Activated B cell treated with CpG ODN at 0.5 μM for 24 hours (primary cell): Measurements from ENCODE around the gene GBF1. TPM values are rescaled to one million over a fixed set of nuclear protein-coding genes. Genes with fewer than 3 reads are reported as not detected.

Source experiments
- ATAC-seq: fragments of 200-7000 bp; cut with Tn5 transposase; one replicate; pipeline ENCODE4 v1.10.0; 2021; ENCODE audit warnings: low read depth, mild to moderate bottlenecking, moderate library complexity
- CTCF ChIA-PET: fragments of 350-600 bp; sonication (Branson Sonifier 250); formaldehyde crosslinking; loops from one replicate; lab custom pipeline; 2021; ENCODE audit warnings: antibody characterized with exemption; lab: Charles Lee
- POLR2A ChIA-PET: fragments of 350-600 bp; sonication (Branson Sonifier 250); formaldehyde crosslinking; loops from one replicate; lab custom pipeline; 2021; ENCODE audit warnings: antibody characterized with exemption; lab: Charles Lee
- DNase-seq: peaks from one replicate; pipeline ENCODE4 v3.0.0; 2022
- H3K27ac Mint-ChIP-seq: one replicate; pipeline ENCODE4 v1.8.0; 2020; ENCODE audit warnings: mixed read lengths
- H3K27me3 Mint-ChIP-seq: one replicate; pipeline ENCODE4 v1.8.0; 2021; ENCODE audit warnings: mixed read lengths
- H3K36me3 Mint-ChIP-seq: one replicate; pipeline ENCODE4 v1.8.0; 2021; ENCODE audit warnings: low read depth, mixed read lengths
- H3K4me1 Mint-ChIP-seq: one replicate; pipeline ENCODE4 v1.8.0; 2021; ENCODE audit warnings: mixed read lengths
- H3K4me3 Mint-ChIP-seq: one replicate; pipeline ENCODE4 v1.8.0; 2020; ENCODE audit warnings: mild to moderate bottlenecking, mixed read lengths
- H3K9me3 Mint-ChIP-seq: one replicate; pipeline ENCODE4 v1.8.0; 2020; ENCODE audit warnings: mixed read lengths
- CTCF ChIP-seq: fragments of 200-600 bp; IDR thresholded peaks from one replicate; pipeline ENCODE4 v1.8.0; 2022; ENCODE audit warnings: antibody characterized with exemption, mild to moderate bottlenecking
- intact Hi-C: fragments of 100-400 bp; cut with micrococcal nuclease; formaldehyde crosslinking; loops from one replicate; pipeline ENCODE4 v1.15.1; 2024
- total RNA-seq: library from RNA; stranded (reverse); gene quantifications from 2 replicates; pipeline ENCODE4 v1.2.3, GENCODE V29; 2022

GBF1 gene
- total RNA-seq, 1 donor from 2014 or later: 44.3 TPM

GRCh38 chr10:102412293-102412692 is 167.0 kb downstream of the GBF1 start:
- POLR2A ChIA-PET: interaction anchor here (1.6 to 5.7 kb wide), 3 partner anchors 8 to 14 kb away, joined by 5 to 105 read pairs (median 26); partner anchors contain the start of genes FBXL15 and NFKB2
- Mint-ChIP-seq H3K27ac (no peak overlapping the region), H3K27me3 (peaks cover 59% of the 10 kb centered on the region), H3K36me3 (no peaks in the 10 kb centered on the region), H3K4me3 (no peak overlapping the region), H3K9me3 (no peaks in the 10 kb centered on the region), H3K4me1 (peaks cover 34% of the 10 kb centered on the region)
- intact Hi-C loops: no loop called here
- DNase-seq (no peak), ATAC-seq (no peak)
- no peak for TF ChIP-seq CTCF
- CTCF ChIA-PET: interaction anchor here (1.7 to 1.8 kb wide), 2 partner anchors 8 to 12 kb away, joined by 6 to 7 read pairs; no protein-coding TSS in a partner anchor

GRCh38 chr10:102413053-102413705 is 167.8 kb downstream of the GBF1 start:
- no peak overlapping the region for H3K27ac Mint-ChIP-seq
- peaks cover 60% of the 10 kb centered on the region for H3K27me3 Mint-ChIP-seq
- ChIA-PET POLR2A (interaction anchor here (0.6 to 5.7 kb wide), 4 partner anchors 9 to 77 kb away, joined by 3 to 105 read pairs (median 14); partner anchors contain the start of gene NFKB2), CTCF (interaction anchor here (1.8 kb wide), 1 partner anchor 9 kb away, joined by 7 read pairs; no protein-coding TSS in a partner anchor)
- no peak for TF ChIP-seq CTCF
- intact Hi-C loops: no loop called here
- H3K36me3 Mint-ChIP-seq: no peaks in the 10 kb centered on the region
- H3K4me3 Mint-ChIP-seq: no peak overlapping the region
- DNase-seq (peak; percentile 15), ATAC-seq (no peak)
- H3K9me3 Mint-ChIP-seq: no peaks in the 10 kb centered on the region
- H3K4me1 Mint-ChIP-seq: peaks cover 34% of the 10 kb centered on the region

GRCh38 chr10:102413806-102414561 is 168.7 kb downstream of the GBF1 start:
- ATAC-seq: no peak
- intact Hi-C loops: no loop called here
- Mint-ChIP-seq H3K4me3 (no peak overlapping the region), H3K4me1 (peaks cover 36% of the 10 kb centered on the region), H3K27ac (no peak overlapping the region), H3K27me3 (peaks cover 59% of the 10 kb centered on the region), H3K9me3 (no peaks in the 10 kb centered on the region), H3K36me3 (no peaks in the 10 kb centered on the region)
- no peak for DNase-seq
- ChIA-PET CTCF (interaction anchor here (1.8 kb wide), 1 partner anchor 10 kb away, joined by 7 read pairs; no protein-coding TSS in a partner anchor), POLR2A (interaction anchor here (0.6 to 5.7 kb wide), 5 partner anchors 10 to 77 kb away, joined by 3 to 105 read pairs (median 4); partner anchors contain the start of gene NFKB2)
- TF ChIP-seq CTCF: no peak

GRCh38 chr10:102414749-102415148 is 169.4 kb downstream of the GBF1 start:
- POLR2A ChIA-PET: interaction anchor here (0.9 to 3.2 kb wide), 3 partner anchors 10 to 19 kb away, joined by 4 to 26 read pairs (median 4); partner anchors contain the start of gene NFKB2
- no peak for DNase-seq
- Mint-ChIP-seq H3K36me3 (no peaks in the 10 kb centered on the region), H3K27ac (no peak overlapping the region), H3K4me3 (no peak overlapping the region), H3K4me1 (peaks cover 38% of the 10 kb centered on the region), H3K9me3 (no peaks in the 10 kb centered on the region), H3K27me3 (peaks cover 55% of the 10 kb centered on the region)
- no peak for ATAC-seq
- TF ChIP-seq CTCF: no peak
- CTCF ChIA-PET: interaction anchor here (1.4 kb wide), 1 partner anchor 16 kb away, joined by 3 read pairs; no protein-coding TSS in a partner anchor
- intact Hi-C loops: no loop called here
